GM21619 (cell line): ENCODE results near the gene DBNDD1.
"Not testable (repeated sequence)": the region's sequence is repeated elsewhere in the genome, so short reads cannot be mapped to it uniquely, and the experiment has no call there.

Source experiments
- ATAC-seq: cut with Tn5 transposase; IDR thresholded peaks from one replicate; pipeline ENCODE4 v1.9.1; 2021; ENCODE audit not compliant: unreplicated experiment

Gene DBNDD1, protein sequence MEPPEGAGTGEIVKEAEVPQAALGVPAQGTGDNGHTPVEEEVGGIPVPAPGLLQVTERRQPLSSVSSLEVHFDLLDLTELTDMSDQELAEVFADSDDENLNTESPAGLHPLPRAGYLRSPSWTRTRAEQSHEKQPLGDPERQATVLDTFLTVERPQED

DNA sequence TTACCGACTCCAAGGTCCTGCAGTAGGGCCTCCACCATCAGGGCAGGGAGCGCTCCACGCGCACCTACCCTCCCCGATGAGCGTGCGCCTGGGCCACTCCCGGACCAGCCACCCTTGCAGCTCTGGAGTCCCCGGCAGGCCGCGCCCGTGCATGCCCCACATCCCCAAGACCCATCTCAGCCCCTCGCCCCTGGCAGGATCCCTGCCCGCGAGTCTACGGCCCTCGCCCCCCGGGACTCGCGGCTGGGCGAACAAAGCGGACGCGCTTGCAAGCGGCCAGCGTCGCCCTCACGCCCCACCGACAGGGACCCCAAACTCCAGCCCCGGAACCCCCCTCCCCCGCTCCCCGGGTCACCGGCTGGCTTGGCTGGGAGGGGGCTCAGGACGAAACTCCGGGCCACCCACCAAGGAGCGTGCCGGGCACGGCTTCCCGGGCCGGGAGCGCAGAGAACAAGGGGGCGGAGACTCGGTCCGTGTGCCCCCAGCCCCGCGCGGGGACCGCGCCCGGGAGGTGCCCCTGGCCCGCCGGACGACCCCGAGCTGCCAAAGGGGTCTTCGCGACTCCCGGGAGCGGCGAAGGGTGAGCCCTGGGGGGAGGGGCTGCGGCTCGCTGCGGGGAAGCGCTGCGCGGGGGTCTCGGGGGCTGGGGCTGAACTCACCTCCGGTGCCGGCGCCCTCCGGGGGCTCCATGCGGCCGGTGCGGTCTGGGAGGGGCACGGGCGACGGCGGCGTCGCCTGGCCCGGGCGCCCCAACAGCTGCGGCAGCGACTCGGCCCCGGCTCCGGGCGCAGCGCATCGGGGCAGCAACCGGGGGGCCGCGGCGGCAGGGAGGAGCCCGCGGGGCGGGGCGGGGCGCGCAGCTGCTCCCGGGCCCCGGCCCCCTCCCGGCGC, at the start of gene DBNDD1:
TSS of gene DBNDD1 (minus strand) at position 805 of the 891 bp plus-strand sequence. CDS start at position 690, 115 bp downstream.
- ATAC-seq, result no peak

DNA sequence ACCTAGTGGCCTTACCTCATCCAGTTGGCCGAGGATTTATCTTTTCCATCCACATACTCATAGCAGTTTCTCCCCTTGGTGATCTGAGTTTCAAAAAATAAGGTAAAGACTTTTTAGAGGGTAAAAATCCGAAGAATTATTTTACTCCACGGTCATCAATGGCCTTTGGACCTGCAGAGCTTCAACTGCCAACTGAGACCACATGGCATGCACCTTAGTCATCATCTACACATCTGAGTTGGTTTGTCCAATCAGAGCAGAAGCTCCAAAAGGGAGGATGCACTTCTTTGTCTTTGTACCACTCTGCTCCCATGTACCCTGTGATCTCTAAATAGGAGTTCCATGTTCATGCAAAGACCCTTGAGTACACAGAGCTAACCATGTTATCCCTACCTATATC, 42.2 kb upstream of the DBNDD1 start:
- ATAC-seq, result no peak

GRCh38 chr16:90057738-90058173, 38.5 kb upstream of the DBNDD1 start:
- no peak for ATAC-seq

- ATAC-seq, result not testable (repeated sequence)
Measured at GRCh38 chr16:90056521-90056920, 37.3 kb upstream of the DBNDD1 start.

DNA sequence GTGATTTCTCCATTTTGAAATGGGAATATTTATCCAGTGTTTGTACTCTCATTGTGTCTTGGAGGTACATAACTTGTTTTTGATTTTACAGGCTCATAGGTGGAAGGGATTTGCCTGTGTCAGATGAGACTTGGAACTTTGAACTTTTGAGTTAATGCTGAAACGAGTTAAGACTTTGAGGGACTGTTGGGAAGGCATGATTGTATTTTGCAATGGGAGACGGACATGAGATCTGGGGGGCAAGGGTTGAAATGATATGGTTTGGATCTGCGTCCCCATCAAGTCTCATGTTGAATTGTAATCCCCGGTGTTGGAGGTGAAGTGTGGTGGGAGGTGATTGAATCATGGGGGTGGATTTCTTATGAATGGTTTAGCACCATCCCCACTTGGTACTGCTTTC, 36.1 kb upstream of the DBNDD1 start:
- no peak for ATAC-seq

DNA sequence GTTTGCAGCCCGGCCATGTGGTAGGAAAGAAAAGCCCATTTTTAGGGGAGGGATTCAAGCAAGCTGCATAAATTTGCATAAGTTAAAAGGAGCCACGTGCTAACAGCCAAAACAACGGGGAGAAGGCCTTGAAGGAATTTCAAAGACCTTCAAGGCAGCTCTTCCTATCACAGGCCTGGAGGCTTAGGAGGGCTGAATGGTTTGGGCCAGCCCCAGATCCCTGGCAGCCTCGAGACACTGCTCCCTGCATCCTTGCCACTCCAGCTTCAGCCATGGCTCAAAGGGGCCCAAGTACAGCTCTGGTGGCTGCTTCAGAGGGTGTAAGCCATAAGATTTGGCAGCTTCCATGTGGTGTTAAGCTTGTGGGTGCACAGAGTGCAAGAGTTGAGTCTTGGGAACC, 35.3 kb upstream of the DBNDD1 start:
- ATAC-seq, result no peak

- ATAC-seq, result no peak
Measured at GRCh38 chr16:90053902-90054500, 34.7 kb upstream of the DBNDD1 start.

GRCh38 chr16:90050969-90051368, 31.7 kb upstream of the DBNDD1 start:
- no peak for ATAC-seq

- ATAC-seq, result no peak
Measured at GRCh38 chr16:90048737-90049330, 29.6 kb upstream of the DBNDD1 start.

DNA sequence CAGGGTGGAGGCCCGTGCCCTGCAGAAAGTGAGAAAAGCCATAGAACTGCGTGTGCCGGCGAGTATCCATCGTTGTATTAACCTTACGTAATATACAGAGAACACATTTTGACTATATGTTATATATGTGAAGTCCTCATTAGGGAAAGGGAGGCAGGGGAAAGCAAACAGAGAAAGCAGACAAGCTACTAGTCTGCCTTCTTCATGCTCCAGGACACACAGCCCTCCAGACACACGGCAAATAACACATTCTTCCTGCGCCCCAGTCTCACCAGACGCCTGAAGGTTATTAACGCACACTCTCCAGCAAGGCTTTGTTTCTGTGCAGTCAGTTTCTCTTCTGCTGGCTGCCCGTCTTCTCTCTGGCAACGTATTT, 29.1 kb upstream of the DBNDD1 start:
- ATAC-seq, result no peak

GRCh38 chr16:90047714-90048346, 28.6 kb upstream of the DBNDD1 start:
- ATAC-seq, result no peak

GRCh38 chr16:90046971-90047713, 27.9 kb upstream of the DBNDD1 start:
- no peak for ATAC-seq

DNA sequence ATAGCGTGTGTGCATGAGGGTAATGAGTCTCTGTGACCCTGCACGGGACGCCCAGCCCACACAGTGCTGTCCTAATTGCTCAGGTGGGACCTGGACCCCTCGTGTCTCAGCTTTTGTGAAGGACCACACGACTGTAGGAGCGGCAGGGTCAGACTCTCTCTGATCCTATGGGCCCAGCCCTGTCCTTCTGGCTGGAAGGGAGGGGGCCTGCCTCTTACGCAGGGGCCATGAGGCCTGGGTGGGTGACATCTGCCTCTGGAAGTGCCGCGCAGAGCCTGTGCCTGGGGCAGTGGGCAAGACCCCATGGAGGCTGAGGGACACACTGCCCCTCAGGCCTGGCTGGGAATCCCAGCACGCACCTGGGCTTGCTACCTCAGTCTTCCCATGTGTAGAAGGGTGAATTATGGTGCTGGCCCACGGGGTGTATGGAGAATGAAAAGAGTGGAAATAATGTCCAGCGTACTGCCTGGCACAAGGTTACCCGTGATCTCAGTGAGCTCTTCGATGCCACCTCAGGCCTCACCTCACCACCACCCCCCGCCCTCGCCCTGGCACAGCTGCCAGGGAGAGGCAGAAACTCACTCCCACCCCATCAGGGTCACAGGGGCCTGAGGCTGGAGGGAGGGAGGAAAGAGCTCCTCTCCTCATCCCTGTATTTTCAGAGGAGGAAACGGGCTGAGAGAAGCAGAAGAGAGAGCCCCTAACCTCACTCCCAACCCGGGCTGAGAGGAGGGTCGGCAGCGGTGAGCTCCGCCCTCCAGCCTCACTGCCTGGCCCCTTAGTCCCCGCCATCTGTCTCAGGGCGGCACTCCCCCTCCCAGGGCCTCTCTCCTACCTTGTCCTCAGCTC, 27.1 kb upstream of the DBNDD1 start:
- no peak for ATAC-seq

- ATAC-seq, result no peak
Measured at GRCh38 chr16:90044111-90044551, 24.9 kb upstream of the DBNDD1 start.

DNA sequence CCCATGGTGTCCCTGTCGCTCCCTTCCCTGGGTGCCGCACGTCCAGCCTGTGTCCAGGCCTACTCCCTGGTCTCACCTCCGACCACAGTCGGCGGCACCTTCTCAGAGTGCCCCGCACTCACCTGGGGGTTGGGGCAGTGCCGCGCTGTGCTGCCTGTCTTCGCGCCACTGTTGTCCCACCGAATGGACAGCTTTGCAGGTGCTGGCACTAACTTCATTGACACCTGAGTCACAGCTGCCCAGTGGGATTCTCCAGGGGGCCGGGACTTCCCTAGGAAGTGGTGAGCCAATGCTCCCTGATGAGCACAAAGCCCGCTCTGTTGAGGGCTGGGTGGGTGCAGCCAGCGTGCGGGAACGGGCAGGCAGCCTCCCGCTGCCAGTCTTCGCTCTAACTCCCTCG, 24.3 kb upstream of the DBNDD1 start:
- no peak for ATAC-seq

- ATAC-seq, result no peak
Measured at GRCh38 chr16:90042946-90043514, 23.8 kb upstream of the DBNDD1 start.

GRCh38 chr16:90041896-90042473, 22.7 kb upstream of the DBNDD1 start:
- ATAC-seq, result no peak

DNA sequence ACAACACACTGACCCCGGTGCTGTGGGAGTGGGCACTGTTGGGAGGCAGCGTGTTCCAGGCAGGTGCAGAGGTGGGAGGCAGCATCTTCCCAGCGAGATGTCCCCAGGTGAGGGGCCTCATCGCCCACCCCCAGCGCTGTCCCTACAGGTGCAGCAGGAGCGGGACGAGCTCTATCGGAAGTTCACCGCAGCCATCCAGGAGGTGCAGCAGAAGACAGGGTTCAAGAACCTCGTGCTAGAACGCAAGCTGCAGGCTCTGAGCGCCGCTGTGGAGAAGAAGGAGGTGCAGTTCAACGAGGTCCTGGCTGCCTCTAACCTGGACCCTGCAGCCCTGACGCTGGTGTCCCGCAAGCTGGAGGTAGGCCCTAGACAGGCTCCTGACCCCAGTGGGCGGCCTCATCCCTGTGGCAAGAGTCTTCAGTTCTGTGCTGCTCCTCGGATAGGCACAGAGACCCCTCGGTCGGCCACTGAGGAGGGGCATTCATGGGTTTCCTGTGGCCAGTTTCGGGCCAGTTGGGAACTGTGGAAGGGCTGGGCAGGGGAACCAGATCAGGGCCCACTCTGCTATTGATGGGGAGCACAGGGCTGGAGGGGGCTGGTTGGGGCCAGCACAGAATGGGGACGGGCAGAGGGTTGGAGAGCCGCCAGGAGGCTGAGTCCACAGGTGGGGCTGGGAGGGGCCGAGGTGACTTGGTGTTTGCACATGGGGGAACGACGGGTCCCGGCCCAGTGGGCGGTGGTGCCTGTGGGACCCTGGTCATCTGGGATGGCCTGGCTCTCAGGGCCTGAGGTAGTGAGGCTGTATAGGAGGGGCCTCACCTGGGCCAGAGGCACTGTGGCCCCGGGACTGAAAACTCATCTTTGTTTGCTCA, 21.1 kb upstream of the DBNDD1 start:
- ATAC-seq, result no peak
